Thyroid gland (tissue), 4 donors: Measurements from ENCODE around the gene RASGRP3. TPM values are rescaled to one million over a fixed set of nuclear protein-coding genes. Genes with fewer than 3 reads are reported as not detected.

Source experiments
- DNase-seq, 2 donors: peaks; one replicate each; pipeline ENCODE4 v3.0.0-alpha.2; 2019
- H3K27ac ChIP-seq, 3 donors: fragments of 200-600 bp; sonication (generic); 1 replicate in 2 of 3; 2 replicates in 1 of 3; pipeline ENCODE4 v1.5.1; 2016 to 2019; ENCODE audit warnings: mild to moderate bottlenecking in 1 of 3, moderate library complexity in 1 of 3
- H3K27me3 ChIP-seq: fragments of 200-600 bp; sonication (generic); one replicate; pipeline ENCODE4 v1.5.1; 2019
- H3K36me3 ChIP-seq, 2 donors: fragments of 200-600 bp; sonication (generic); one replicate each; pipeline ENCODE4 v1.5.1; 2016 to 2019
- H3K4me1 ChIP-seq, 2 donors: fragments of 200-600 bp; sonication (generic); one replicate each; pipeline ENCODE4 v1.5.1; 2017 to 2019
- H3K4me3 ChIP-seq, 3 donors: fragments of 200-600 bp; sonication (generic); replicated peaks in 1 of 3; 1 replicate in 2 of 3; 2 replicates in 1 of 3; pipeline ENCODE4 v1.5.1; 2016; ENCODE audit warnings: mild to moderate bottlenecking in 1 of 3
- H3K9me3 ChIP-seq: fragments of 200-600 bp; sonication (generic); one replicate; pipeline ENCODE4 v1.5.1; 2017
- POLR2A ChIP-seq, 2 donors: fragments of 450-650 bp; IDR thresholded peaks; one replicate each; pipeline ENCODE4 v1.6.1; 2017; ENCODE audit warnings: antibody characterized with exemption in 2 of 2, mild to moderate bottlenecking in 2 of 2, moderate library complexity in 1 of 2
- WGBS, 2 donors: methylation state at CpG; one replicate each; pipeline ENCODE4 v1.1.5; 2017; 5-methylcytosine and 5-hydroxymethylcytosine counted together
- intact Hi-C: fragments of 100-400 bp; cut with DNase I; formaldehyde crosslinking; loops from one replicate; pipeline ENCODE4 v1.15.1; 2023
- total RNA-seq, 4 donors: library from RNA; depleted of rRNA; stranded (reverse); fragments of >200 nt; gene quantifications; one replicate each; pipeline ENCODE4 v1.2.3, GENCODE V29; 2016
- TF ChIP-seq, protein P1 (sequence below), 6 experiments: fragments of 200-600 bp in 3 of 6; fragments of 450-650 bp in 3 of 6; sonication (generic) in 3 of 6; IDR thresholded peaks; one replicate each; pipeline ENCODE4 v1.5.1; 2016 to 2019; ENCODE audit warnings: antibody characterized with exemption in 6 of 6, mild to moderate bottlenecking in 2 of 6, inconsistent platforms in 1 of 6, moderate library complexity in 1 of 6

RASGRP3 gene
- total RNA-seq, 4 donors from 2014 or later, result 30.9 to 46.9 (median 34.8) TPM

DNA sequence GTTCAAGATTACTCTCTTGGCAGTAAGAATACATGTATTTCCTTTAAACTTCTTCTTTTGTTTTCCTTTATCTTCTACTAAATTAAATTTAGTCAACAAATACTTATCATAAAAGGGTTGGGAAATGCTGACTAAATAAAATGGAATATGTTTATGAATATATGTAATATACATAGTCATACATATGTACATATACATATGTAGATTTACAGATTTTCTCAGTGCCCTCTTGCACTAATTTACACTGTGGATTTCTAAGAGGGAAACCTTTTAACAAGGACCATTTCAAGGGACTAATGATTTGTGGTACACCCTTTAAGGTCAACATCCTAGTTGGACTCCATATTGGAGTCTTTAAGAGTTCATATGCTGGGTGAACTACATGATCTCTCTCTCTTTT is 85.4 kb downstream of the RASGRP3 start:
- intact Hi-C loops, result no loop called here

DNA sequence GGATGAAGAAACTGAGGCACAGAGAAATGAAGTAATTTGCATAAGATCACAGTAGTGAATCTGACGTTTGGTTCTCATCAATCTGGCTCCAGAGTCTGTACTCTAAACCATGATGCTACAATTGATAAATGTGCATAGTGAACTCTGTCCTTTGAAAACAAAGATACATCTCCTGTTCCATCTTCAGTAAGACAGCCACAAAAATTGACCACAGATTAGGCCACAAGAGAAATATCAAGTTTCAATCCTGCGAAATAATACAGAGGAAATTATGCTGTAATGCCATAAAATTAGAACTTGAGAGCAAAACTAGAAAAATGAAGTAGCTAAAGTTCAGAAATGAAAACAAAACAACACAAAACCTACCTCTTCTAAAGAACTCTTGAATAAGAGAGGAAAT is 94.2 kb downstream of the RASGRP3 start:
- H3K27me3 ChIP-seq, result no peaks in the 10 kb centered on the region
- DNase-seq, result no peak
- no peaks in the 10 kb centered on the region for H3K4me1 ChIP-seq
- 82 to 88% methylated on average over 2 of the region's 2 CpGs for WGBS, 2 donors
- H3K27ac ChIP-seq, result no peak overlapping the region
- H3K9me3 ChIP-seq, result no peaks in the 10 kb centered on the region
- H3K36me3 ChIP-seq, result no peaks in the 10 kb centered on the region
- intact Hi-C loops, result no loop called here
- no peak overlapping the region for H3K4me3 ChIP-seq
- no peak for TF ChIP-seq POLR2A (IDR thresholded peaks at IDR 0.05)
- TF ChIP-seq, protein P1, sequence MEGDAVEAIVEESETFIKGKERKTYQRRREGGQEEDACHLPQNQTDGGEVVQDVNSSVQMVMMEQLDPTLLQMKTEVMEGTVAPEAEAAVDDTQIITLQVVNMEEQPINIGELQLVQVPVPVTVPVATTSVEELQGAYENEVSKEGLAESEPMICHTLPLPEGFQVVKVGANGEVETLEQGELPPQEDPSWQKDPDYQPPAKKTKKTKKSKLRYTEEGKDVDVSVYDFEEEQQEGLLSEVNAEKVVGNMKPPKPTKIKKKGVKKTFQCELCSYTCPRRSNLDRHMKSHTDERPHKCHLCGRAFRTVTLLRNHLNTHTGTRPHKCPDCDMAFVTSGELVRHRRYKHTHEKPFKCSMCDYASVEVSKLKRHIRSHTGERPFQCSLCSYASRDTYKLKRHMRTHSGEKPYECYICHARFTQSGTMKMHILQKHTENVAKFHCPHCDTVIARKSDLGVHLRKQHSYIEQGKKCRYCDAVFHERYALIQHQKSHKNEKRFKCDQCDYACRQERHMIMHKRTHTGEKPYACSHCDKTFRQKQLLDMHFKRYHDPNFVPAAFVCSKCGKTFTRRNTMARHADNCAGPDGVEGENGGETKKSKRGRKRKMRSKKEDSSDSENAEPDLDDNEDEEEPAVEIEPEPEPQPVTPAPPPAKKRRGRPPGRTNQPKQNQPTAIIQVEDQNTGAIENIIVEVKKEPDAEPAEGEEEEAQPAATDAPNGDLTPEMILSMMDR (IDR thresholded peaks at IDR 0.05), result no peak

More for the DNA sequence above, 85.4 kb downstream of the RASGRP3 start:
- Histone ChIP-seq H3K27me3 (no peaks in the 10 kb centered on the region), H3K36me3 (no peaks in the 10 kb centered on the region), H3K4me3 (no peak overlapping the region), H3K4me1 (peaks cover 0 to 5% of the 10 kb centered on the region in 2 donors), H3K27ac (no peak overlapping the region), H3K9me3 (no peaks in the 10 kb centered on the region)
- no peak for TF ChIP-seq POLR2A (IDR thresholded peaks at IDR 0.05)
- TF ChIP-seq, protein P1 (IDR thresholded peaks at IDR 0.05), result no peak
- no peak for DNase-seq

DNA sequence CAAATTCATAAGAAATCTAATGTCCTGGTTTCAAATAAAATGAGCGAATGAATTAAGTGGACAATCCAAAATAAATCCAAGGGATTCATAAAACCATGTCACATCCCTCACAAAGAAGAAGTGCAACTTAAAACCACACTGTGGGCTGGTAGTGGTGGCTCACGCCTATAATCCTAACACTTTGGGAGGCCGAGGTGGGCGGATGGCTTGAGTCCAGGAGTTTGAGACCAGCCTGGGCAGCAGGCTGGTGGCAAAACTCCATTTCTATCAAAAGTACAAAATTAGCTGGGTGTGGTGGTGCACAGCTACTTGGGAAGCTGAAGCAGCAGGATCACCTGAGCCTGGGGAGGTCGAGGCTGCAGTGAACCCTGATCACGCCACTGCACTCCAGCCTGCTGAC is 97.2 kb downstream of the RASGRP3 start:
- intact Hi-C loops, result no loop called here
- 90 to 96% methylated on average over 6 of the region's 6 CpGs for WGBS, 2 donors
- H3K4me3 ChIP-seq, result no peak overlapping the region
- no peak overlapping the region for H3K27ac ChIP-seq
- H3K9me3 ChIP-seq, result no peaks in the 10 kb centered on the region
- no peak for DNase-seq
- no peaks in the 10 kb centered on the region for H3K36me3 ChIP-seq
- H3K4me1 ChIP-seq, result no peaks in the 10 kb centered on the region
- TF ChIP-seq, protein P1 (IDR thresholded peaks at IDR 0.05), result no peak
- TF ChIP-seq POLR2A (IDR thresholded peaks at IDR 0.05), result no peak
- H3K27me3 ChIP-seq, result no peaks in the 10 kb centered on the region

DNA sequence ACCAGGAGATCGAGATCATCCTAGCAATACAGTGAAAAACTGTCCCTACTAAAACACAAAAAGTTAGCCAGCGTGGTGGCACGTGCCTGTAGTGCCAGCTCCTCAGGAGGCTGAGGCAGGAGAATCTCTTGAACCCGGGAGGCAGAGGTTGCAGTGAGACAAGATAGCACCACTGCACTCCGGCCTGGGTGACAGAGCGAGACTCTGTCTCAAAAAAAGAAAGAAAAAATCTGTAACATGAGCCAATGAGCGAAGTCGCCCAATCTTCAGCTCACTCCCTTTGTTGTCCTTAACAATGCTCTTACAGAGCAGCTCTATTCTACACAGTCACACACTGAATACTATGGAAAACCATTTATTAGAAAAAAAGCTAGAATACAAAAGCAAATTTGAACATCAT is 100.6 kb downstream of the RASGRP3 start:
- no peak for DNase-seq
- no peaks in the 10 kb centered on the region for H3K36me3 ChIP-seq
- H3K27ac ChIP-seq, result no peak overlapping the region
- TF ChIP-seq POLR2A (IDR thresholded peaks at IDR 0.05), result no peak
- TF ChIP-seq, protein P1 (IDR thresholded peaks at IDR 0.05), result no peak
- no peaks in the 10 kb centered on the region for H3K4me1 ChIP-seq
- WGBS, 2 donors, result 79 to 88% methylated on average over 8 of the region's 8 CpGs
- H3K27me3 ChIP-seq, result no peaks in the 10 kb centered on the region
- no peak overlapping the region for H3K4me3 ChIP-seq
- intact Hi-C loops, result no loop called here
- no peaks in the 10 kb centered on the region for H3K9me3 ChIP-seq

DNA sequence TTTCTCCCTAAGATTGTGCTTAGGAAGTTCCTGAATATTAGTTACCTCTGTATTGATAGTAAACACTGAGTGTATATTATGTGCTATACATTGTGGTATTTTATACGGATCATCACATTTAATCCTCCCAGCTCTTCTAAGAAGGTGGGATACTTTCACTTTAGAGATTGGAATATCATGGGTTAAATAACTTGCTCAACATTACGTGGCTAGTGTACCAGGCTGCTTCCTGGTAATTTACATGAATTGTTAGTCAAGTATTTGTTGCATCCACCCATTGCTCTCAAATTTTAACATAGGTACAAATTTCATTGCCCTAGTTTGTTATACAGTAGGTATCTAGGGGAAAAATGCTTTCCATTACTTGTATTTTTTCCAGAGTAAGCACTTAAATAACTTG is 101.2 kb downstream of the RASGRP3 start:
- no peak for DNase-seq
- Histone ChIP-seq H3K36me3 (no peaks in the 10 kb centered on the region), H3K9me3 (no peaks in the 10 kb centered on the region), H3K4me3 (no peak overlapping the region), H3K27me3 (no peaks in the 10 kb centered on the region), H3K4me1 (no peaks in the 10 kb centered on the region), H3K27ac (no peak overlapping the region)
- WGBS, 2 donors, result 54 to 66% methylated on average over 2 of the region's 2 CpGs
- TF ChIP-seq, protein P1 (IDR thresholded peaks at IDR 0.05), result no peak
- TF ChIP-seq POLR2A (IDR thresholded peaks at IDR 0.05), result no peak
- intact Hi-C loops, result no loop called here
